Osteocyte (in vitro differentiated cells): ENCODE results near the gene LYZL1. TPM values are rescaled to one million over a fixed set of nuclear protein-coding genes. Genes with fewer than 3 reads are reported as not detected.
"Not testable (repeated sequence)": the region's sequence is repeated elsewhere in the genome, so short reads cannot be mapped to it uniquely, and the experiment has no call there.

ENCODE experiments used
- DNase-seq: peaks from one replicate; pipeline ENCODE4 v3.0.0; 2021; ENCODE audit warnings: mixed read lengths; ENCODE audit not compliant: unreplicated experiment; ENCODE audit errors: extremely low spot score
- H3K27ac Mint-ChIP-seq: one replicate; pipeline ENCODE4 v1.8.0; 2021; ENCODE audit warnings: mild to moderate bottlenecking, mixed read lengths; ENCODE audit not compliant: unreplicated experiment
- H3K27me3 Mint-ChIP-seq: one replicate; pipeline ENCODE4 v1.8.0; 2021; ENCODE audit warnings: mixed read lengths; ENCODE audit not compliant: unreplicated experiment
- H3K36me3 Mint-ChIP-seq: one replicate; pipeline ENCODE4 v1.8.0; 2021; ENCODE audit warnings: mixed read lengths; ENCODE audit not compliant: unreplicated experiment
- H3K4me1 Mint-ChIP-seq: one replicate; pipeline ENCODE4 v1.8.0; 2021; ENCODE audit warnings: mixed read lengths; ENCODE audit not compliant: unreplicated experiment
- H3K4me3 Mint-ChIP-seq: one replicate; pipeline ENCODE4 v1.8.0; 2021; ENCODE audit warnings: mild to moderate bottlenecking, moderate library complexity, mixed read lengths; ENCODE audit not compliant: unreplicated experiment
- H3K9me3 Mint-ChIP-seq: one replicate; pipeline ENCODE4 v1.8.0; 2021; ENCODE audit warnings: mixed read lengths; ENCODE audit not compliant: unreplicated experiment
- long read RNA-seq: library from polyadenylated mRNA; unstranded; transcript quantifications from one replicate; pipeline ENCODE4 v2.0.0, GENCODE V29; 2021
- total RNA-seq: library from RNA; stranded (reverse); gene quantifications from 2 replicates; pipeline ENCODE4 v1.2.1, GENCODE V29; 2021
- TF ChIP-seq, protein P1 (sequence below): fragments of 200-600 bp; sonication (generic); IDR thresholded peaks from 2 replicates; pipeline ENCODE4 v1.5.0; 2021; ENCODE audit warnings: antibody characterized with exemption, mild to moderate bottlenecking, moderate library complexity

The LYZL1 gene
- total RNA-seq, result not detected in 2 replicates
- long read RNA-seq, result 0 reads

DNA sequence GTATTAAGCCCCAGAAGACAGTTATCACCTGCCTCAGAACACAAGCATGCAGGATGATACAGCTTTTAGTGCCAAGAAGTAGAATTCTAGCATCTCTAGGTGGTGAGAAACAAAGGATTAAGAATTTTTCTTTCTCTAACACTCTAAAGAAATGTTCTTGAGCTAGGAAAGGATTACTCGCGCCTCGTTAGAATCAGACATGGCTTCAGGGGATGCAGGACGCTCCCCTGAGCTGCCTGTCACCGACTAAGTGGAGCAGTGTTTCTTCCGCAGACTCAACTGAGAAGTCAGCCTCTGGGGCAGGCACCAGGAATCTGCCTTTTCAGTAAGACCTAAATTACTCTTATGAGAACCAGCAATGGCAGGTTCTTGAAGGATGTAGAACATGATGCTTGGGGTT, at the start of gene LYZL1:
Gene LYZL1 (plus strand): TSS at position 165 of the 400 bp plus-strand sequence. CDS start 2,798 bp downstream, outside the sequence.
- H3K4me3 Mint-ChIP-seq, DNase-seq, H3K9me3 Mint-ChIP-seq, H3K27ac Mint-ChIP-seq, H3K4me1 Mint-ChIP-seq, H3K36me3 Mint-ChIP-seq: not testable (repeated sequence)
- peaks cover 19% of the 10 kb centered on the region for H3K27me3 Mint-ChIP-seq

DNA sequence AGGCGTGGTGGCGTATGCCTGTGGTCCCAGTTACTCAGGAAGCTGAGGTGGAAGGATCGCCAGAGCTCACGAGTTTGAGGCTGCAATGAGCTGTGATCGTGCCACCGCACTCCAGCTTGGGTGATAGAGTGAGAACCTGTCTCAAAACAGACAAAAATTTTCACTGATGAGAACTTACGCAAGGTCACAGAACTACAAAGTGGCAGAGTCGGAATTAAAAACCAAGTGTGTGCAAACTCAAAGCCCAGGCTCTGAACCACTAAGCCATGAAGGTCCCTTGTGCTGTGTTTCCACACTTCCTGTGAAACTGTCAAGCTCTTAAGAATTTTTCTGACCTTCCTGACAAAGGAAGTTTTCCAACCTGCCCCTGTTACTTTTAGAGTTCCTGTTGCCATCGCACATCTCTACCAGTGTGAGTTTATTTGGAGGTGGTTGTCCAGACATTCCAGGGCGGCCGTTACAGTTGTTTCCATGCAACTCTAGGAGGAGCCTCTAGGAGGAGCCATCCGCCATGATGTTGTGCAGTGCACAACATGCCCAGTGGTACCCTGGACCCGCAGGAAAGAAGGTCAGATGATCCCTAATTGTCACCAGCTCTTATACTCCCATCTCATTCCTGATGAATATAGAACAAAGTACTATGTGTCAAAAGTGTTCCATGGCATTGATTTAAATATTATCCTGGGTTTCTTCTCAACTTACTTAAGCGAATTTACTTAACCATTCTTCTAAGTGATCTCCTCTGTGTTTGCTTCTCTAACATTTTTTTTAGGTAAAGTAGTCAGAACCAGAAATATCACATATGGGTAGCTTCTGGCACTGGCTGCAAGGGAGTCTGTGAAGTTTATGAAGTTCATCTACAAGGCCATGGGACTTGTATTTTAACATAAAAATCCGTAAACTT, 49.0 kb upstream of the LYZL1 start:
- Mint-ChIP-seq H3K36me3 (no peaks in the 10 kb centered on the region), H3K9me3 (no peaks in the 10 kb centered on the region), H3K4me1 (no peaks in the 10 kb centered on the region), H3K27ac (no peak overlapping the region), H3K27me3 (peaks cover 9% of the 10 kb centered on the region), H3K4me3 (no peak overlapping the region)
- no peak for DNase-seq
- TF ChIP-seq, protein P1, sequence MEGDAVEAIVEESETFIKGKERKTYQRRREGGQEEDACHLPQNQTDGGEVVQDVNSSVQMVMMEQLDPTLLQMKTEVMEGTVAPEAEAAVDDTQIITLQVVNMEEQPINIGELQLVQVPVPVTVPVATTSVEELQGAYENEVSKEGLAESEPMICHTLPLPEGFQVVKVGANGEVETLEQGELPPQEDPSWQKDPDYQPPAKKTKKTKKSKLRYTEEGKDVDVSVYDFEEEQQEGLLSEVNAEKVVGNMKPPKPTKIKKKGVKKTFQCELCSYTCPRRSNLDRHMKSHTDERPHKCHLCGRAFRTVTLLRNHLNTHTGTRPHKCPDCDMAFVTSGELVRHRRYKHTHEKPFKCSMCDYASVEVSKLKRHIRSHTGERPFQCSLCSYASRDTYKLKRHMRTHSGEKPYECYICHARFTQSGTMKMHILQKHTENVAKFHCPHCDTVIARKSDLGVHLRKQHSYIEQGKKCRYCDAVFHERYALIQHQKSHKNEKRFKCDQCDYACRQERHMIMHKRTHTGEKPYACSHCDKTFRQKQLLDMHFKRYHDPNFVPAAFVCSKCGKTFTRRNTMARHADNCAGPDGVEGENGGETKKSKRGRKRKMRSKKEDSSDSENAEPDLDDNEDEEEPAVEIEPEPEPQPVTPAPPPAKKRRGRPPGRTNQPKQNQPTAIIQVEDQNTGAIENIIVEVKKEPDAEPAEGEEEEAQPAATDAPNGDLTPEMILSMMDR, result peak; percentile 40

DNA sequence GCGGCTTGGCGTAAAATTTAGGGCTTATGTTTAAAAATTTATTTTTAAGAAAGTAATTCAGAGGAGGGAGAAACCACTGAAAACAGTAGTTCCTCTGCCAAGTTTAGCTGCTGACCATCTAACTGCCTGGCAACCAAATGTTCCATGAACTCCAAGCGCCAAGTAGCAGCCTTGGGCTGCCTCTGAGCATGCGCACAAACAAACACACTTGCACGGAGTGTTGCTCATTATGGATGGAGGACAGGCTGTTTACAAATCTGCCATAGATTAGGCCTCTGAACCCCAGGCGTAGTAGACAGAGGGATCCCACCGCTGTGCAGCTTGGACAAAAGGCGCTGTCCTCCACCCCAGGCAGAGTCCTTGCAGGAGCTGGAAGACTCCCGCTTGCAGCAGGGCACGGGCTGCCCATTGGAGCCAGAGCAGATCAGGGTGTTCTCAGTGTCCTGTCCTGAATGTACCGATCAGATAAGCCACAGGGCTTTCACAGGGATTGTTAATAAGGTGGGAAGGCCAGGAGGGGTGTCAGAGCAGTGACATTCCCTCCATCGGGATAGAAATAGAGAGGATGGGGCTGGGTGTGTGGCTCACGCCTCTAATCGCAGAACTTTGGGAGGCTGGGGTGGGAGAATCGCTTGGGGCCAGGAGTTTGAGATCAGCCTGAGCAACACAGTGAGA, 47.7 kb upstream of the LYZL1 start:
- Mint-ChIP-seq H3K9me3 (no peaks in the 10 kb centered on the region), H3K27ac (no peak overlapping the region), H3K27me3 (peaks cover 11% of the 10 kb centered on the region), H3K36me3 (no peaks in the 10 kb centered on the region), H3K4me1 (no peaks in the 10 kb centered on the region), H3K4me3 (no peak overlapping the region)
- peak; percentile 54 for DNase-seq
- TF ChIP-seq, protein P1, result no peak

DNA sequence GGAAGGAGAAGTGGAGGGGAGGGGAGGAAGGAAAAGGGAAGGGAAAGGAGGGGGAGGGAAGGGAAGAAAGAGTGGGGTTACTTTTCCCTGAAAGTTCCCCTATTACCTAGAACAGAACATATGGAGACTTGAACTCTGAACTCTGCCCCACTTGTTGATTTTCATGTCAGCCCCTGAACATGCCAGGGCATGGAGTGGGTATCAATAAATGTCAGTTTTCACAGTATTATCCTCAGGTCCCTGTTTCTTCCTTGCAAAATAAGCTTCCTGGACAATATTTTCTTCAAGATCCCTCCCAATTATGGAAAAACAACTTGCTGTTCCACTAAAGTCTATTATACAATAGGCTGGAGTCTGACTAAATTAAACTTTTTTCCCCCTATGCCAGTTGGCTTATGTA, 46.9 kb upstream of the LYZL1 start:
- Mint-ChIP-seq H3K27me3 (peaks cover 11% of the 10 kb centered on the region), H3K36me3 (no peaks in the 10 kb centered on the region), H3K27ac (no peak overlapping the region), H3K4me3 (no peak overlapping the region), H3K4me1 (no peaks in the 10 kb centered on the region), H3K9me3 (no peaks in the 10 kb centered on the region)
- peak; percentile 3 for DNase-seq
- TF ChIP-seq, protein P1, result no peak

DNA sequence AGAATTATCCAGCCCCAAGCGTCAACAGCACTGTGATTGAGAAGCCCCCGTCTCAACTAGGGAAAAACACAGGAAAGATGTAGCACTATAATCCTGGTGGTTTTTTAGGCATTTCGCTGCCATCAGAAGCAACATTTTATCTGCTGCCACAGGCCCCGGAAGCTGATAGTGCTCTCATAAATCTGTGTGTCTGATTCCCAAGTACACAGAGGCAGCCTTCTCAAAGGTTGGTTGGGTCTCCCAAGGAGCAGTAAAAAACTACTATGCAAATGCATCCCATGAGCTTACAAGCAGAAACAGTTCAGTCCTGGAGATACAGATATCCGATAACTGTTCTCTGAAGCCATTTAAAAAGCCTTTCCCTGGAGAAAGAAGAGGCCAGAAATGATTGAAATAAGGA, 45.8 kb upstream of the LYZL1 start:
- Mint-ChIP-seq H3K36me3 (no peaks in the 10 kb centered on the region), H3K27ac (no peak overlapping the region), H3K4me1 (no peaks in the 10 kb centered on the region), H3K27me3 (peaks cover 11% of the 10 kb centered on the region), H3K4me3 (no peak overlapping the region), H3K9me3 (no peaks in the 10 kb centered on the region)
- TF ChIP-seq, protein P1, result no peak
- no peak for DNase-seq
